ENCODE measurements around the gene CNTLN.
"Not testable (repeated sequence)": the region's sequence is repeated elsewhere in the genome, so short reads cannot be mapped to it uniquely, and the experiment has no call there.

CNTLN gene

GRCh38 chr9:17521100-17521855 lies 386.4 kb downstream of the CNTLN start:
- DNase-seq, result no peak

DNA sequence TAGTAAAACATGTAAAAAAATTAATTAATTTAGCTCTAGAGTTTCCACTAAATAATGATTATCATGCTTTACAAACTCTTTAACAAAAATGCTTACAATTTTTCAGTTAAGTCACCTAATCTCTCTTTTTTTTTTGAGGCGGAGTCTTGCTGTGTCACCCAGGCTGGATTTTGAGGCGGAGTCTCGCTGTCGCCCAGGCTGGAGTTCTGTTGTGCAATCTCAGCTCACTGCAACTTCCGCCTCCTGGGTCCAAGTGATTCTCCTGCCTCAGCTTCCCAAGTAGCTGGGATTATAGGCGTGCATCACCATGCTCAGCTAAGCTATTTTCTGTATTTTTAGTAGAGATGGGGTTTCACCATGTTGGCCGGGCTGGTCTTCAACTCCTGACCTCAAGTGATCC lies 391.9 kb downstream of the CNTLN start:
- not testable (repeated sequence) for DNase-seq

- no peak for DNase-seq
Observed at GRCh38 chr9:17528859-17529258, 394.0 kb downstream of the CNTLN start.

DNA sequence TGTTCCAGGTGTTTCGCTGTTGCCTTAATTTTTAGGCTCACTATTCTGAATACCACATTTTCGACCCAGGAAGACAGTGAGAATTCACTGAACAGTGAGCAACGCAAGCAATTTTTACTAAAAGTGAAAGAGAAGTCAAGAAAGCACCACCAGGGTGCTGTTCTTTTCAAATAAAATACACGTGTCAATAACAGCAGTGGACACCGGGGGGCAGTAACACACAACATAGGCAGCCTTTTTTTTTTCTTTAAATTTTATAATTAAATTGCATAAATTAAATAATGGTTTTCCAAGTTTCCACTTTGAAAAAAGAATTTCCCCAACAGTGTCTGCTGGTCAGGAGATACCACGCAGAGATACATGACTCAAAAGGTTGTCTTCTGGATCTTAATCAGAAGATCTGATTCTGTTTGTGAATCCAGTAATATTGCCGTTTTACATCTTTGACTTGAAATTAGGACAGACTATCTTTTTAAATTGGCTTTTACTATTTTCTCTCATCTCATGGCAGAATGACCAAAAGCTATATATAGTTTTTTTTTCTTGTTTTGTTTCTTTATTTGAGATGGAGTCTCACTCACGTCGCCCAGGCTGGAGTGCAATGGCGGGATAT lies 396.9 kb downstream of the CNTLN start:
- DNase-seq, result no peak

DNA sequence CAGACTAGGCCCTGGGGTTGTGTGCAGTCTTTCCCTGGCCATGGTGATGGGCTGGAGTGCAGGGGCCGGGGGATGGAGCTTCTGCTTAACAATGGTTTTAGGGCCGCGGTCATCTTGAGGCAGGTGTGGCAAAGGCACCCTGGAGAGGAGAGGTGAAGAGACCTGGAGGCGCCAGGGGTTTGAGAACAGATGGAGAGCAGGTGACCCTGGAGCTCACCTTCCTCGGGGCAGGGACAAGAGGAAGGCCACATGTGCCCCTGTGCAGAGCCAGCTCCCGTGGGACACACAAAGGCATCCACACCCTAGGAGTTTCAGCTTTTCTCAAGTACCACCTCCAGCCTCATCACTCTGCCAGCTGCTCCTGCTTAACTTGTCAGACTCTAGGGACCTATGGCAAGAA lies 397.6 kb downstream of the CNTLN start:
- DNase-seq, result no peak

GRCh38 chr9:17535176-17535575 lies 400.3 kb downstream of the CNTLN start:
- no peak for DNase-seq

DNA sequence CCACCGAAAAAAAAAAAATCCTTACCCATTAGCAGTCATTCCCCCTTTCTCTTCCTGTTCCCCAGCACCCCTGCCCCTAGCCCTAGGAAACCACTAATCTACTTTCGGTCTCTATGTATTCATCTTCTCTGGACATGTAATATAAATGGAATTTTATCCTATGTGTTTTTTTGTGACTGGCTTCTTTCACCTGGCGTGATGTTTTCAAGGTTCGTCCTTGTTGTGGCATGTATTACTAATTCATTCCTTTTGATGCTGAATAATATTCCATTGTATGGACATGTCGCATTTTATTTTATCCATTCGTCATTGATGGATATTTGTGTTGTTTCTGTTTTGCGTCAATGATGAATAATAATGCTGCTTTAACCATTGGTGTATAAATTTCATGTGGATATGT lies 401.2 kb downstream of the CNTLN start:
- no peak for DNase-seq

DNA sequence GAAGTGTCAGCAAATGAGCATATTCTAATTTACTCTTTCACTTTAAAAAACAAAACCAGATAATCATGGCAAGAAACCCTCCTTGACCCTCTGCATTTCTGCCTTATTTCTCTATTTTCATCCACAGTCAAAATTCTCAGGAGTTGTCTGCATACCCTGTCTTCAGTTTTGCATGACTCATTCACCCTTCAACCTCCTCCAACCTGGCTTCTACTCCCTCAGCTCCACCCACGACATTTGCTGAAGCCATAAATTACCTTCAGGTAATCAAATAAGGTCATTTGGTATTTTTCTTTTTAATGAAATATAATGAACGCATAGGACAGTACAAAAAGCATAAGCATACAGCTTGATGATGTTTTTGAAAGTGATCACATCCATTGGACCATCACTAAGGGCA lies 416.2 kb downstream of the CNTLN start:
- no peak for DNase-seq
